HEK293T (cell line): ENCODE data around the gene PRDM16.

Experiments
- CTCF ChIA-PET: fragments of 350-600 bp; formaldehyde crosslinking; extraction: SDS; loops from one replicate; lab custom pipeline; 2021; ENCODE audit warnings: antibody characterized with exemption, inconsistent platforms; lab: Yijun Ruan, JAX
- POLR2A ChIA-PET: fragments of 350-600 bp; formaldehyde crosslinking; extraction: SDS; loops from one replicate; lab custom pipeline; 2020; ENCODE audit warnings: antibody characterized with exemption, inconsistent platforms; lab: Yijun Ruan, JAX
- DNase-seq: peaks from one replicate; pipeline ENCODE4 v3.0.0; 2012; ENCODE audit warnings: mixed read lengths; ENCODE audit errors: extremely low spot score
- ARNT ChIP-seq: fragments of 450-650 bp; IDR thresholded peaks from 2 replicates; pipeline ENCODE4 v1.6.1; 2017; ENCODE audit warnings: mild to moderate bottlenecking
- BHLHE40 ChIP-seq: fragments of 450-650 bp; IDR thresholded peaks from 2 replicates; pipeline ENCODE4 v1.6.1; 2016; ENCODE audit warnings: mild to moderate bottlenecking, moderate library complexity, borderline replicate concordance
- CTBP1 ChIP-seq: fragments of 450-650 bp; IDR thresholded peaks from 2 replicates; pipeline ENCODE4 v1.6.1; 2016; ENCODE audit warnings: borderline replicate concordance
- ELF4 ChIP-seq: fragments of 450-650 bp; IDR thresholded peaks from 2 replicates; pipeline ENCODE4 v1.6.1; 2017; ENCODE audit warnings: antibody characterized with exemption
- FOXA1 ChIP-seq: fragments of 450-650 bp; IDR thresholded peaks from 2 replicates; pipeline ENCODE4 v1.6.1; 2016; ENCODE audit warnings: mild to moderate bottlenecking
- FOXK2 ChIP-seq: fragments of 450-650 bp; IDR thresholded peaks from 2 replicates; pipeline ENCODE4 v1.6.1; 2016; ENCODE audit warnings: mild to moderate bottlenecking
- FOXM1 ChIP-seq: fragments of 450-650 bp; IDR thresholded peaks from 2 replicates; pipeline ENCODE4 v1.6.1; 2017; ENCODE audit warnings: mild to moderate bottlenecking, borderline replicate concordance
- HDGF ChIP-seq: fragments of 450-650 bp; IDR thresholded peaks from 2 replicates; pipeline ENCODE4 v1.6.1; 2017; ENCODE audit warnings: antibody characterized with exemption, borderline replicate concordance
- L3MBTL2 ChIP-seq: fragments of 450-650 bp; conservative IDR thresholded peaks from 2 replicates; pipeline ENCODE4 v1.6.1; 2016; ENCODE audit warnings: mild to moderate bottlenecking
- LEF1 ChIP-seq: fragments of 450-650 bp; IDR thresholded peaks from 2 replicates; pipeline ENCODE4 v1.6.1; 2017; ENCODE audit warnings: mild to moderate bottlenecking, borderline replicate concordance
- NFRKB ChIP-seq: fragments of 450-650 bp; IDR thresholded peaks from 2 replicates; pipeline ENCODE4 v1.6.1; 2016; ENCODE audit warnings: mild to moderate bottlenecking, moderate library complexity
- PKNOX1 ChIP-seq: fragments of 450-650 bp; IDR thresholded peaks from 2 replicates; pipeline ENCODE4 v1.6.1; 2016
- SP1 ChIP-seq: fragments of 450-650 bp; IDR thresholded peaks from 2 replicates; pipeline ENCODE4 v1.6.1; 2017
- SUZ12 ChIP-seq: fragments of 450-650 bp; IDR thresholded peaks from 2 replicates; pipeline ENCODE4 v1.6.1; 2016; ENCODE audit warnings: mild to moderate bottlenecking
- TARDBP ChIP-seq: fragments of 450-650 bp; IDR thresholded peaks from 2 replicates; pipeline ENCODE4 v1.6.1; 2016
- ZNF384 ChIP-seq: fragments of 450-650 bp; IDR thresholded peaks from 2 replicates; pipeline ENCODE4 v1.6.1; 2016

PRDM16 gene

GRCh38 chr1:3404301-3404700, 335.3 kb downstream of the PRDM16 start:
- ChIA-PET POLR2A (interaction anchor here (1.5 to 1.7 kb wide), 2 partner anchors 12 to 13 kb away, joined by 3 to 7 read pairs; no protein-coding TSS in a partner anchor), CTCF (no interaction called here)
- no peak for TF ChIP-seq HDGF
- TF ChIP-seq LEF1, result no peak
- no peak for TF ChIP-seq SP1
- DNase-seq, result no peak

DNA sequence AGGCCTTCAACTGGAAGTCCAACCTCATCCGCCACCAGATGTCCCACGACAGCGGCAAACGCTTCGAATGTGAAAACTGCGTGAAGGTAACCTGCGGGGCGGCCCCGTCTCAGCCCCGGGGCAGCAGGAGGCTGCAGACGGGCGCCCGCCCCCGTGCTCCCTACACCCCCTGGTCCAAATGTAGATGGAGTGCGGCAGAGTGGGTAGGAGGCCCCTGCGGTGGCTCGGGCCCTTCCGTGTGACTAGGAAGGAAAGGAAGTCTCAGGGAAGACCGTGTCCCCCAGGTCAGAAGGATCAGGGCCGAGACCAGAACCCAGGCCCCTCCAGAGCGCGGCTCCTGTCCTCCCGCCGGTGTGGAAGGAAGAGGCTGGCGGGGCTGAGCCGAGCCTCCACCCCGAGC, 335.8 kb downstream of the PRDM16 start:
- POLR2A ChIA-PET, result interaction anchor here (1.7 kb wide), 1 partner anchor 13 kb away, joined by 3 read pairs; no protein-coding TSS in a partner anchor
- CTCF ChIA-PET, result no interaction called here
- no peak for DNase-seq
- TF ChIP-seq L3MBTL2 (no peak), PKNOX1 (no peak), FOXM1 (no peak), LEF1 (no peak), SP1 (no peak), BHLHE40 (no peak), ZNF384 (no peak), SUZ12 (no peak), FOXA1 (no peak), CTBP1 (no peak)

GRCh38 chr1:3405491-3405890, 336.5 kb downstream of the PRDM16 start:
- POLR2A ChIA-PET, result interaction anchor here (1.7 kb wide), 1 partner anchor 11 kb away, joined by 5 read pairs; no protein-coding TSS in a partner anchor
- CTCF ChIA-PET, result no interaction called here
- TF ChIP-seq ZNF384 (no peak), BHLHE40 (no peak), CTBP1 (no peak), L3MBTL2 (no peak), FOXA1 (no peak), FOXK2 (no peak), TARDBP (no peak), HDGF (no peak), ARNT (no peak), FOXM1 (no peak), SP1 (no peak), PKNOX1 (no peak), ELF4 (no peak), SUZ12 (no peak), LEF1 (no peak), NFRKB (no peak)
- DNase-seq, result no peak

DNA sequence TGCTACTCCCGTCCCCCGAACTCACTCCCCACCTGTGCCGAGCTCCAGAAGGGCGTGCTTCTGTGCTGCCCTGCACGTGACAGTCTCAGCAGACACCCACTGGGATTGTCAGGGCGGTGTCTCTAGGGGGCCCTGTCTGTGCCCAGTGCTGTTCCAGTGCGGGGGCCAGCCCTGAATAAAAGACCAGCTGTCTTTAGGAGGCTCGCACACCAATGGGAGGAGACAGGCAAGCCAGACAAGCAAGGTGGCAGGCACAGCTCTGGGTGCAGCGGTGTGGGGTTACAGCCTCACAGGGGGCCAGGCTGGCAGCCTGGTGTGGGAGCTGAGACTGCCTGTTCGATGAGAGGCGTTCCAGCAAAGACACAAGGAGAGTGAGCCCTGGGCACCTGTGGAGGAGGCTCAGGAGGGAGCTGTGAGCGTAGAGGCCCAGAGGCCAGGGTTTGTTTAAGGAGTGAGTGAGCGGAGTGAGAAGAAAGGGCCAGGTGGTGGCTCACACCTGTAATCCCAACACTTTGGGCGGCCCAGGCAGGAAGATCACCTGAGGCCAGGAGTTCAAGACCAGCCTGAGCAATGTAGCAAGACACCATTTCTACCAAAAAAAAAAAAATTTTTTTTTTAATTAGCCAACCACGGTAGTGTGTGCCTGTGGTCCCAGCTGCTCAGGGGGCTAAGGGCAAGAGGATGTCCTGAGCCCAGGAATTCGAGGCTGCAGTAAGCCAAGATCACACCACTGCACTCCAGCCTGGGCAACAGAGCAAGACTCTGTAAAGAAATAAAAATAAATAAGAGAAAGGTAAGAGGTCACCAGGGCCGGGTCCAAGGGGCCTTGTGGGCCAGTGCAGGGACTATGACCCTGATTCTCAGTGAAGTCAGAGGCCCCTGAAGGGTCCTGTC, 337.2 kb downstream of the PRDM16 start:
- TF ChIP-seq ARNT (no peak), NFRKB (no peak), BHLHE40 (no peak), TARDBP (no peak), SUZ12 (no peak)
- POLR2A ChIA-PET, result interaction anchor here (1.0 to 1.7 kb wide), 2 partner anchors 11 to 13 kb away, joined by 3 to 5 read pairs; no protein-coding TSS in a partner anchor
- no peak for DNase-seq
- CTCF ChIA-PET, result interaction anchor here (1.0 kb wide), 1 partner anchor 10 kb away, joined by 6 read pairs; no protein-coding TSS in a partner anchor

DNA sequence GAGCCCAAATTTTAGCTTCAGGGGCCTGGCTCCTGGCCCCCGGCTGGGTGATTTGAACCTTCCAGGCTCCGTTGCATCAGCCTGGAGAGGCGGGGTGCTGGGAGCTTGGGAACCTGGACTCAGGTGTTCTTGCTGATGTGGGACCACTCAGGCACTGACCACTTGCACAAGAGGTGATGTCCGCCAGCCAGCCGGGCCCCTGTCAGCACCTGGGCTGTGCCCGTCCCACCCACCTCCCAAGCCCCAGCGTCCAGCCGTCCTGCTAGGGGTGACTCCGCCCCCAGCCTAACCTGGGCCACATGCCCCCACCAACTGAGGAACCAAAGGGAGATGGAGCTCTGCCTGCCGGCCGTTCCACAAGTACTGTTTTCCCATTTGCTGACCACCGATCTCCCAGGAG, 338.0 kb downstream of the PRDM16 start:
- ChIA-PET CTCF (interaction anchor here (1.0 kb wide), 1 partner anchor 9 kb away, joined by 6 read pairs; no protein-coding TSS in a partner anchor), POLR2A (interaction anchor here (1.0 to 1.7 kb wide), 2 partner anchors 10 to 14 kb away, joined by 3 to 5 read pairs; no protein-coding TSS in a partner anchor)
- no peak for TF ChIP-seq NFRKB
- no peak for TF ChIP-seq ELF4
- no peak for TF ChIP-seq ZNF384
- no peak for TF ChIP-seq SP1
- TF ChIP-seq TARDBP, result no peak
- TF ChIP-seq SUZ12, result no peak
- TF ChIP-seq HDGF, result no peak
- TF ChIP-seq LEF1, result no peak
- TF ChIP-seq ARNT, result no peak
- TF ChIP-seq L3MBTL2, result no peak
- no peak for TF ChIP-seq FOXK2
- no peak for TF ChIP-seq FOXM1
- no peak for TF ChIP-seq PKNOX1
- no peak for TF ChIP-seq BHLHE40
- no peak for TF ChIP-seq FOXA1
- no peak for TF ChIP-seq CTBP1
- DNase-seq, result no peak
